Adrenal gland (tissue), 12 donors: ENCODE data around the gene OXGR1. TPM values are rescaled to one million over a fixed set of nuclear protein-coding genes. Genes with fewer than 3 reads are reported as not detected.

Experiments used
- DNase-seq, 7 donors: peaks; one replicate each; pipeline ENCODE4 v3.0.0-alpha.2; 2019 to 2020
- H3K27ac ChIP-seq, 5 donors: fragments of 200-600 bp; sonication (generic) in 4 of 5; 1 replicate in 3 of 5; 2 replicates in 2 of 5; pipeline versions ENCODE4 v1.5.1 to v1.8.0; 2016 to 2020; ENCODE audit warnings: mild to moderate bottlenecking in 1 of 5
- H3K27me3 ChIP-seq: fragments of 200-600 bp; 2 replicates; pipeline ENCODE4 v1.8.0; 2021
- H3K36me3 ChIP-seq, 2 donors: fragments of 200-600 bp; replicated peaks in 1 of 2; 1 replicate in 1 of 2; 2 replicates in 1 of 2; pipeline versions ENCODE4 v1.5.1 to v1.8.0; 2018 to 2022
- H3K4me1 ChIP-seq, 2 donors: fragments of 200-600 bp; replicated peaks in 1 of 2; 1 replicate in 1 of 2; 2 replicates in 1 of 2; pipeline versions ENCODE4 v1.5.1 to v1.8.0; 2018 to 2021
- H3K4me3 ChIP-seq, 4 donors: fragments of 200-600 bp; sonication (generic) in 3 of 4; one replicate each; pipeline ENCODE4 v1.5.1; 2016 to 2018
- H3K9me3 ChIP-seq, 3 donors: fragments of 200-600 bp; sonication (generic) in 1 of 3; replicated peaks in 1 of 3; 1 replicate in 2 of 3; 2 replicates in 1 of 3; pipeline versions ENCODE4 v1.5.1 to v1.8.0; 2016 to 2021
- CTCF ChIP-seq, 6 experiments: fragments of 450-650 bp in 4 of 6; fragments of 200-600 bp in 2 of 6; sonication (generic) in 1 of 6; IDR thresholded peaks; 1 replicate in 5 of 6; 2 replicates in 1 of 6; pipeline versions ENCODE4 v1.5.1 to v1.8.0; 2016 to 2021; ENCODE audit warnings: antibody characterized with exemption in 6 of 6, mild to moderate bottlenecking in 2 of 6, moderate library complexity in 1 of 6
- POLR2A ChIP-seq, 2 donors: fragments of 450-650 bp; IDR thresholded peaks; one replicate each; pipeline ENCODE4 v1.6.1; 2017; ENCODE audit warnings: antibody characterized with exemption in 2 of 2, mild to moderate bottlenecking in 2 of 2, moderate library complexity in 1 of 2
- WGBS, 4 donors: extraction: QIAGEN DNeasy Blood & Tissue Kit in 2 of 4; methylation state at CpG; one replicate each; pipeline versions ENCODE4 v1.1.5 to v1.1.7; 2013 to 2017; 5-methylcytosine and 5-hydroxymethylcytosine counted together
- intact Hi-C, 2 donors: fragments of 100-400 bp; cut with DNase I; formaldehyde crosslinking; loops; one replicate each; pipeline versions ENCODE4 v1.14.1 to v1.15.0; 2022 to 2023
- polyA plus RNA-seq, 3 donors: library from polyadenylated mRNA; stranded (reverse); fragments of 200-250 nt in 2 of 3; fragments of 350-450 nt in 1 of 3; fragmentation: Illumina TruSeq in 1 of 3; extraction: RNeasy Lipid Tissue Mini Kit (QIAGEN cat#74804) in 1 of 3; gene quantifications; one replicate each; pipeline ENCODE4 v1.2.3, GENCODE V29; 2013 to 2014
- total RNA-seq, 9 donors: library from RNA; depleted of rRNA in 4 of 9; stranded (reverse); fragments of >200 nt in 4 of 9; fragments of 120-200 nt in 1 of 9; fragmentation: NEBNext Ultra II Directional in 1 of 9; extraction: Animal tissue kit (Norgen Biotek cat#: 25700) in 1 of 9; gene quantifications; one replicate each; pipeline versions ENCODE4 v1.1.0 to v1.2.4, GENCODE V29; 2013 to 2023
- donor health status: healthy with polysubstance abuse.
- donor health status: Bipolar disorder and iron deficiency.
- donor health status: DM: yes; HTN: yes; CAD: no.
- donor health status: DM: no; HTN: no; CAD: no.
- donor health status: DM: no; HTN: no; CAD: no.
- donor health status: DM: yes; HTN: yes; CAD: no.

Gene OXGR1
- total and polyA plus RNA-seq, 12 donors = 0.11 to 0.13 TPM; not detected in 10

GRCh38 chr13:97023117-97023516, 28.8 kb upstream of the OXGR1 start:
- no peak for TF ChIP-seq POLR2A (IDR thresholded peaks at IDR 0.05)
- no peak for TF ChIP-seq CTCF (IDR thresholded peaks at IDR 0.05)
- H3K27ac ChIP-seq = no peak overlapping the region
- no peaks in the 10 kb centered on the region for H3K9me3 ChIP-seq
- WGBS, 4 donors = 27 to 67% (median 40%) methylated on average over 1 of the region's 1 CpG
- intact Hi-C loops = loop anchor here in 1 of 2 donors (10.0 kb wide), 1 partner anchor 782 kb away; no protein-coding TSS in a partner anchor
- no peaks in the 10 kb centered on the region for H3K36me3 ChIP-seq
- no peak for DNase-seq
- no peaks in the 10 kb centered on the region for H3K27me3 ChIP-seq
- H3K4me1 ChIP-seq = no peaks in the 10 kb centered on the region
- H3K4me3 ChIP-seq = no peak overlapping the region

- 62 to 76% (median 67%) methylated on average over 4 of the region's 4 CpGs for WGBS, 4 donors
- Histone ChIP-seq H3K4me3 (no peak overlapping the region), H3K9me3 (no peaks in the 10 kb centered on the region), H3K27ac (no peak overlapping the region), H3K4me1 (no peaks in the 10 kb centered on the region), H3K36me3 (no peaks in the 10 kb centered on the region), H3K27me3 (no peaks in the 10 kb centered on the region)
- TF ChIP-seq CTCF (IDR thresholded peaks at IDR 0.05) (no peak), POLR2A (IDR thresholded peaks at IDR 0.05) (no peak)
- intact Hi-C loops = loop anchor here in 1 of 2 donors (10.0 kb wide), 1 partner anchor 784 kb away; no protein-coding TSS in a partner anchor
- no peak for DNase-seq
These were observed 27.0 kb upstream of the OXGR1 start for GRCh38 chr13:97021241-97021640.

GRCh38 chr13:97020689-97021240, 26.5 kb upstream of the OXGR1 start:
- H3K27ac ChIP-seq = no peak overlapping the region
- H3K4me3 ChIP-seq = no peak overlapping the region
- DNase-seq = no peak
- H3K27me3 ChIP-seq = no peaks in the 10 kb centered on the region
- no peaks in the 10 kb centered on the region for H3K36me3 ChIP-seq
- no peak for TF ChIP-seq CTCF (IDR thresholded peaks at IDR 0.05)
- TF ChIP-seq POLR2A (IDR thresholded peaks at IDR 0.05) = no peak
- no peaks in the 10 kb centered on the region for H3K4me1 ChIP-seq
- intact Hi-C loops = loop anchor here in 1 of 2 donors (10.0 kb wide), 1 partner anchor 784 kb away; no protein-coding TSS in a partner anchor
- WGBS, 4 donors = 78 to 86% (median 78%) methylated on average over 3 of the region's 3 CpGs
- H3K9me3 ChIP-seq = no peaks in the 10 kb centered on the region

GRCh38 chr13:97020194-97020593, 25.9 kb upstream of the OXGR1 start:
- H3K27me3 ChIP-seq = no peaks in the 10 kb centered on the region
- TF ChIP-seq POLR2A (IDR thresholded peaks at IDR 0.05) = no peak
- no peak for TF ChIP-seq CTCF (IDR thresholded peaks at IDR 0.05)
- WGBS, 4 donors = 60 to 79% (median 65%) methylated on average over 2 of the region's 2 CpGs
- DNase-seq = no peak
- no peaks in the 10 kb centered on the region for H3K36me3 ChIP-seq
- H3K9me3 ChIP-seq = no peaks in the 10 kb centered on the region
- intact Hi-C loops = loop anchor here in 1 of 2 donors (10.0 kb wide), 1 partner anchor 785 kb away; no protein-coding TSS in a partner anchor
- H3K4me3 ChIP-seq = no peak overlapping the region
- no peak overlapping the region for H3K27ac ChIP-seq
- H3K4me1 ChIP-seq = no peaks in the 10 kb centered on the region
